SKM-1 treated with dmso at 0.1 percent for 144 hours (cell line): ENCODE data around the gene LILRA6.
"Not testable (repeated sequence)": the region's sequence is repeated elsewhere in the genome, so short reads cannot be mapped to it uniquely, and the experiment has no call there.

ENCODE experiments used
- DNase-seq: peaks from one replicate; lab custom pipeline; 2025; ENCODE audit not compliant: unreplicated experiment; lab: John Stamatoyannopoulos, UW

Gene LILRA6

DNA sequence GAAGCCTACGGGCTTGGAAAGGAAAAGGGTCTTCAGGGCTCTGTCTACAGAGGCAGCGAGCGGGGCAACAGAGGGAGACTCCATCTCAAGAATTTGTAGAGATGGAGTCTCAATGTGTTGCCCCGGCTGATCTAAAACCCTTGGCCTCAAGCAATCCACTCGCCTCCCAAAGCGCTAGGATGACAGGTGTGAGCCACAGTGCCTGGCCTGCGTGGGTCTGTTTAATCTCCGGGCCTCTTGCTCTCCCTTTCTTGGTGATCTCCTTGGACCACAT is 33.9 kb downstream of the LILRA6 start:
- no peak for DNase-seq

DNA sequence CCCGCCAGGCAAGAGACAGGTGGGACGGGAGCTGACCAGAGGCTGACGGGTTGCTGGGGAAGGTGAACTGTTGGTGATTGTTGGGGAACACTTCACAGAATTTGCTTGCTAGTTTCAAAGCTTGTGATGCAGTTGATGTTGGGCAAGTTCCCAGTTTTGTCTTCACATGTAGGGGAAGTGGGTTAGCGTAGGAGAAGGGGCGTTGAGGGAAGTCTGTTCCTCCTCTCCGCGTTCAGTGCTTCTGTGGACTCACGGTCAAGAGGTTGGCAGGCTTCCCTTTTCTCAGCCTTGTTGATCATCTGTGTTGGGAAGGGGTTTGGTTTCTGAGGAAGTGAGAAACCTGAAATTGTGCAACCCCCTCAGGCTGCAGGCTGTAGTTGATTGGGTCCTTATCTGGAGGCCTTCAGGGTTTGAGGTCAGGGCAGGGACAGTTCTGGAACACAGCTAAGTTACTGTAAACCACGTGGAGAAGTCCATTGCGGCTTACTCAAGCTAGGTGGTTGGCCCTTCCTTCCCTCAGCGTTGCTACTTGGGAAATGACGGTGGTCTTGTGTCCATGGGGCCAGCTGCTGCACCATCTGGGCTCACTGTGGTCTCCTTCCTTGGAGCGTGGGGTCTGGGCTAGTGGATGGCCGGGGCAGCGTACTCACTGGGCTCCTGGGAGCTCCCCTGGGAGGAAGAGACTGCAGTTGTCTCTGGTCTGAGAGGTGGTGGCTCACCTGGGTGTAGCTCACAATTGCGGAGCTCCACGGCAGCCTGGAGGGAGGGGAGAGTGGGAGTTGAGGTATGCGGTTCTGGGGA is 34.4 kb downstream of the LILRA6 start:
- peak; percentile 95 for DNase-seq

DNA sequence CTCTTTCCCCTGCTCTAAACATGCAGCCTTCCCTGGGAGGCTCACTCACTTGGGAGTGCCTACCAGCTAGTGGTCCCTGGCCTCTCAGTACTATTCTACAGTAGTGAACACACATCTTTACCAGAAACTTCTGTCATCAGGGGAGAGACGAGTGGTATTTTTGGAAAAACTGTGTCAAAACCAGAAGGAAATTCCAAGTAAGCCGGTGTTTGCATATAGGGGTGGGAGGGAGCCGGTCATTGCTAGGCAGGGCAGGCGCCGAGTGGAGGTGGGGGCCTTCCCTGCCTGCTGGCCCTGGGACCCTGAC is 35.0 kb downstream of the LILRA6 start:
- DNase-seq = no peak

DNA sequence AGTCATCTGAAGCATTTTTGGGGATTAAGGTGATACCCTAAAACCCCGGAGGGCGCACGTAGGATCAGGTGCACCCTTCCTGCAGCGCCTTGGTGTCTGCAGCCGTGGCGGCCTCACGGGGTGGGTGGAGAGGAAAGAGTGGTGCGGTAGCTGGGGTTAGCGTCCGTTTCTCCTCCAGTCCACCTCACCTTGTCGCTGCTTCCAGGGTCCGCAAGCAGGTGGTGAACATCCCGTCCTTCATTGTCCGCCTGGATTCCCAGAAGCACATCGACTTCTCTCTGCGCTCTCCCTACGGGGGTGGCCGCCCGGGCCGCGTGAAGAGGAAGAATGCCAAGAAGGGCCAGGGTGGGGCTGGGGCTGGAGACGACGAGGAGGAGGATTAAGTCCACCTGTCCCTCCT is 35.4 kb downstream of the LILRA6 start:
- DNase-seq = not testable (repeated sequence)

DNA sequence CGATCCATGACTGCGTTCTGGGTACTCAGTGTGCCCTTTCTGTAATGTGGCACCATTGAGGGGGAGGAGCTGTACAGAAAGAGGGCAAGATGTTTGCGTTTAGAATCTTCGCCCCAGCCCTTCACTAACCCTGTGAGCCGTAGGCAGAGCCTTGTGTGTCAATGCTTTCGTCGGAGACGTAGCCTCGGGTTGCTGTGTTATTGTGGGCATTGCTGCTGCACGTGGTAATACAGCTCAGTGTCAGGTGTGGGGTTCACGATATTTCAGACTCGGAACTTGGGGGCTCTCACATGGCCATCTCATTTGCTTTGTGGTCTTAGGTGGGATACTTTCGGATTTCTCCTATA is 35.8 kb downstream of the LILRA6 start:
- no peak for DNase-seq

DNA sequence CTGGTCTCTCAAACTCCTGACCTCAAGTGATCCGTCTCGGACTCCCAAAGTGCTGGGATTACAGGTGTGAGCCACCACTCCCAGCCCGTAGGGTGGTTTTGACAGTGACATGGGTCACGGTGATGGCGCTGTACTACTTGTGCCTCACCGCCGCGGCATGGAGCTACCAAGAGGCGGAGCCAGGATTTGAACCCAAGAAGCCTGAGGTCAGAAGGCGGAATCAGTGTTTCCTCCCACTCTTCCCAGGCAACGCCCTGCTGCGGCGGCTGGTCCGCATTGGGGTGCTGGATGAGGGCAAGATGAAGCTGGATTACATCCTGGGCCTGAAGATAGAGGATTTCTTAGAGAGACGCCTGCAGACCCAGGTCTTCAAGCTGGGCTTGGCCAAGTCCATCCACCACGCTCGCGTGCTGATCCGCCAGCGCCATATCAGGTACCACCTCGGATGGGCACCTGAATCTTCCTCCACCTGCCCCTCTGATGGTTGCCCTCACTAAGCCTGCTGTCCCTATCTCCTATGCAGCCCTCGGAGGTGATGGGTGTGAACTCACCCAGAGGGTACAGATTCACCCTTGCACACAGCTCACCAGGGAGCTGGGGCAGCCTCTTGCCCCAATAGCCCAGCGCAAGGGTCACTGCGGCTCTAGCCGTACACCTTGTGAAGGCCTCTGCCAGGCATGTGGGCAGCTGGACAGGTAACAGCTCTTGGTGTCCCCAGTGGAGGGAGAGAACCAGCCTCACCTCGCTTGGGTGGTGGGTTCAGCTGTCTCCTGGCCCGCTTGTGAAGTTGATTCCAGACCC is 36.4 kb downstream of the LILRA6 start:
- no peak for DNase-seq

DNA sequence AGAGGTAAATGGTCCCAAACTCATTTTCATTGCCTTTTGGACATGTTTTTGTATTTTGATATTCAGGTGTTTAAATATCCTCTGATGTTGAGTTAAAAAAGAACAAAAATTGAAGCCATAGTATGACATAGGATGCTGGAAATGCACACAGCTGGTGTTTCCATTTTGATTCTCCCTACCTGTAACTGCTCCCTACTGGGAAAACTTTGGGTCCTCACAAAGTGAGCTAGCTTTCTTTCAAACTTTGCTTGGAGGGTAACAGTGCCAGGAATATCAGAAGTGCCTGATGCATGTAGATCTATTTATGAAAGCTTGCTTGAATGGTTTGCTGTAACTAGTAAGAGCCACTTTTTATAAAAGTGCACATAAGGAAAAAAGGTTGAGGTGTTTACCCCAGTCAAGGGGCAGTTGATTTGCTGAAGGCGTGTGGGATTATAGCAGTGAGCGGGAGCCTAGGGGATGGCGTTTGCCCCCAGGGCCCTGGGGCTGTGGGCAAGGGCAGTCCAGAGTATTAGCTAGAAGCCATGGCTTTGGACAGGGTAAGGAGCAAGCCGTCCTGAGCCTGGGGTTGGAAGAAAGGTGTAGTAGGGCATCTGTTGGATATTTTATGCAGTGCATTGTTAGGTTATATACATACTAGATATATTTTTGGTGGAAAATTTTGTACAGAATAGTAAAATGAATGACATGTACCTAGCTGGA is 37.7 kb downstream of the LILRA6 start:
- no peak for DNase-seq

DNA sequence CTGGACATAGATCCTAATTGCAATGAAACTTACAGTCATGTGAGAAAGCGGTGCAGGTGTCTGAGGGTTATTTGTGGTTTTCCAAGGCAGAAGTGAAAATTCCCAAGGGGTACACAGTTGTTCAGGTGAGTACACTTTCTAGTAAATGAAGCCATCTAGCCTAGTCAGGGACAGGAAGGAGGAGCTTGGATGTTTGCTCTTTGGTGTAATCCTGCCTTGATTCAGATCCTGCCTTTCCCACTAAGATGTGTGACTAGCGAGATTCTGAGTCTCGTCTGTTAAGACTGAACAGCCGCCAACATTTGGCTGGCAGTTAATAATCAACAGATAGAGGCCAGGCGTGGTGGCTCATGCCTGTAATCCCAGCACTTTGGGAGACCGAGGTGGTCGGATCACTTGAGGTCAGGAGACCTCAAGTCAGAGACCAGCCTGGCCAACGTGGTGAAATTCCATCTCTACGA is 39.4 kb downstream of the LILRA6 start:
- DNase-seq = no peak

DNA sequence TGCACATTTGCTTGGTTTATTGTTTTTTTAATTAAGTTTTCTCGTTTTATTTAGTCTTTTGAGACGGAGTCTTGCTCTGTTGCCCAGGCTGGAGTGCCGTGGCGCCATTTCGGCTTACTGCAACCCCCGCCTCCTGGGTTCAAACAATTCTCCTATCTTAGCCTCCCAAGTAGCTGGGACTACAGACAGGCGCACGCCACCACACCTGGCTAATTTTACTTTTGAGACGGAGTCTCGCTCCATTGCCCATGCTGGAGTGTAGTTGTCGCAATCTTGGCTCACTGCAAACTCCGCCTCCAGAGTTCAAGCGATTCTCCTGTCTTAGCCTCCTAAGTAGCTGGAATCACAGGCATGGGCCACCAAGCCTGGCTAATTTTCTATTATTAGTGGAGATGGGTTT is 40.6 kb downstream of the LILRA6 start:
- no peak for DNase-seq

DNA sequence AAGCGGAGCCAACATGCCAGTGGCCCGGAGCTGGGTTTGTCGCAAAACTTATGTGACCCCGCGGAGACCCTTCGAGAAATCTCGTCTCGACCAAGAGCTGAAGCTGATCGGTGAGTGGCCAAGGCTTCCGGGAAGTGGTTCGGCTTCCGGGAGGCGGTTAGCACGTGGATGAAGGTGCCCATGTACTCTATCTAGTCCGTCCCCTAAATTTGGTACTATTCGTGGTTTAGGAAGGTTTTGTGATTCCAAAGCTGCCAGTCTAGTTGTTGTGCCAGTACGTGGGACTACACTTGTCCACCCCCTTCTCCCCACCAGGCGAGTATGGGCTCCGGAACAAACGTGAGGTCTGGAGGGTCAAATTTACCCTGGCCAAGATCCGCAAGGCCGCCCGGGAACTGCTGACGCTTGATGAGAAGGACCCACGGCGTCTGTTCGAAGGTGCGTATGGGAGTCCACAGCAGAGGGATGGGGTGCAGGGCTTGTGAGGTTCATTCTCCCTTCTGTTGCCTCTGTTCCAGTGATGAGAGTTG is 41.4 kb downstream of the LILRA6 start:
- DNase-seq = no peak

DNA sequence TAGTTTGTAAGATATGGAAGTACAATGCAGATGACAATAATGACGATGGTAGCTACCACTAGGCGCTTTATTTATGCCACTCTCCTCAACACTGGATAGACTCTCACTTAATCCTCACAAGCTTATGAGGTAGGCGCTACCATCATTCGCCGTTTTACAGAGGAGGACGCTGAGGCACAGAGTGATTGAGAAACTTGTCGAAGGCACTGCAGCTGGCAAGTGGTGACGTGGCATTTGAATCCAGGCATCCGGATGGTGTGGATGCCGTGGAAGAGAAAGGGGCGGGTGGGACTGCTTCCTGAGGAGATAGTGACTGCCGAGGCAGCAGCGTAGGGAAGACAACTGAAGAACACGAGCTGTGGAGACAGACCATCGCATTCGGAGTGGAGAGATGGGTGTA is 43.2 kb downstream of the LILRA6 start:
- no peak for DNase-seq

DNA sequence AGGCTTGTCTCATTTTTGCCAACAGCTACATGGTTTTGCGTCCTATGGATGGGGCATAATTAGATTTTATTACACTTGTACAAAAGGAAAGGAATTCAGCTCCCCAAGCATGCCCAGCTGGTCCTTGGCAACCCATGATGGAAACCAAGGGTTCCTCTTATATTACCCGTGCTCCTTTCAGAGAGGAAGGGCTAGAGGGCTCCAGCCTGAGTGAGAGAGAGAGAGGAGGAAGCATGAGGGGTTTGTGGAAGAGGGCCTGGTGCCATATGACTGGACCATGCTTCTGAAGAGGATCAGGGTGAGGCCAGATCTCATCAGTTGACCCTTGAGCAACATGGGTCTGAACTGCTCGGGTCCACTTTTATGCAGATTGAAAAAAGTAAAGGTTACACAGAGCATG is 45.5 kb downstream of the LILRA6 start:
- DNase-seq = no peak

DNA sequence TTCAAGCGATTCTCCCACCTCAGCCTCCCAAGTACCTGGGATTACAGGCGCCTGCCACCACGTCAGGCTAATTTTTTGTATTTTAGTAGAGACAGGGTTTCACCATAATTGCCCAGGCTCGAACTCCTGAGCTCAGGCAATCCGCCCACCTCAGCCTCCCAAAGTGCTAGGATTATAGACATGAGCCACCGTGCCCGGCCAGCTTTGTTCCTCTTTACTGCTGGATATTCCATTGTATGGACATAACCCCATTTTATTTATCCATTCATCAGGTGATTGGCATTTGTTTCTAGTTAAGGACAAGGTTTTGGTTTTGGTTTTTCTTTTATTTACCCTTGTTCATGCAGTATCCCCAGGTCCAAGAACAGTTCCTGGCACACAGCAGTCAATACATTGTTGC is 46.1 kb downstream of the LILRA6 start:
- no peak for DNase-seq

DNA sequence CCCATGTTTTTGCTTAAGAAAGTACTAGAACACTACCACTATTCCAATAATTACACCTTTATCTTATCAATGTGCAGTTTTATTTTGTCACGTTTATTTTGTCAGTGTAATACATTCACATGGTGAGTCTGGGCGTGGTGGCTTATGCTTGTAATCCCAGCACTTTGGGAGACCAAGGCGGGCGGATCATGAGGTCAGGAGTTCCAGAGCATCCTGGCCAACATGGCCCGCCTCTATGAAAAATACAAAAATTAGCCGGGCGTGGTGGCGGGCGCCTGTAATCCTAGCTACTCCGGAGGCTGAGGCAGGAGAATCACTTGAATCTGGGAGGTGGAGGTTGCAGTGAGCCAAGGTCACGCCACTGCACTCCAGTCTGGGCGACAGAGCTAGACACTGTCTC is 48.1 kb downstream of the LILRA6 start:
- not testable (repeated sequence) for DNase-seq

DNA sequence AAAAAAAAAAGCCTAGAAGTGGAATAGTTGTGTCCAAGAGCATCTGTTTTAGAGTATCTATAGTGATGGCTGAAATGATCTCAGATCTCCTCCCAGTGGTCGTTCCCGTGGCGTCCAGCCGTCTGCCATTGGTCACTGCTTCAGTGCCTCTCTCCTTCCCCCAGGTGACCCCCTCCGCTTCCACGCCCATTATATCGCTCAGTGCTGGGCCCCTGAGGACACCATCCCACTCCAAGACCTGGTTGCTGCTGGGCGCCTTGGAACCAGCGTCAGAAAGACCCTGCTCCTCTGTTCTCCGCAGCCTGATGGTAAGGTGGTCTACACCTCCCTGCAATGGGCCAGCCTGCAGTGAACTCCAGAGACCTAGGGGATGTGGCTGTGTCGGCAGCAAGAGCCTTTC is 49.6 kb downstream of the LILRA6 start:
- DNase-seq = no peak

DNA sequence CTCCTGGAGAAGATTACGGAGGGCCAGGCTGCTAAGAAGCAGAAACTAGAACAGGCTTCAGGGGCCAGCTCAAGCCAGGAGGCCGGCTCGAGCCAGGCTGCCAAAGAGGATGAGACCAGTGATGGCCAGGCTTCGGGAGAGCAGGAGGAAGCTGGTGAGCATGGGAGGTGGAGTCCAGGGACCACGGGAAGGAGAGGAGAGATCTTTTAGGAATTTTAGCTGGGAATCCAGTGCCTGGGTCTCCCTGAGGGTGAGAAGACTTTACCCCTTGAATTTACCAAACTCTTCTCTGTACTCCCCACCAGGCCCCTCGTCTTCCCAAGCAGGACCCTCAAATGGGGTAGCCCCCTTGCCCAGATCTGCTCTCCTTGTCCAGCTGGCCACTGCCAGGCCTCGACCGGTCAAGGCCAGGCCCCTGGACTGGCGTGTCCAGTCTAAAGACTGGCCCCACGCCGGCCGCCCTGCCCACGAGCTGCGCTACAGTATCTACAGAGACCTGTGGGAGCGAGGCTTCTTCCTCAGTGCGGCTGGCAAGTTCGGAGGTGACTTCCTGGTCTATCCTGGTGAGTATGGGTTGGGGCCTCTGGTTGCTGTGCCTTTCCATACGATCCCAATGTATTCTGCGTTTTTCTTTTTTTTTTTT is 50.7 kb downstream of the LILRA6 start:
- DNase-seq = no peak

DNA sequence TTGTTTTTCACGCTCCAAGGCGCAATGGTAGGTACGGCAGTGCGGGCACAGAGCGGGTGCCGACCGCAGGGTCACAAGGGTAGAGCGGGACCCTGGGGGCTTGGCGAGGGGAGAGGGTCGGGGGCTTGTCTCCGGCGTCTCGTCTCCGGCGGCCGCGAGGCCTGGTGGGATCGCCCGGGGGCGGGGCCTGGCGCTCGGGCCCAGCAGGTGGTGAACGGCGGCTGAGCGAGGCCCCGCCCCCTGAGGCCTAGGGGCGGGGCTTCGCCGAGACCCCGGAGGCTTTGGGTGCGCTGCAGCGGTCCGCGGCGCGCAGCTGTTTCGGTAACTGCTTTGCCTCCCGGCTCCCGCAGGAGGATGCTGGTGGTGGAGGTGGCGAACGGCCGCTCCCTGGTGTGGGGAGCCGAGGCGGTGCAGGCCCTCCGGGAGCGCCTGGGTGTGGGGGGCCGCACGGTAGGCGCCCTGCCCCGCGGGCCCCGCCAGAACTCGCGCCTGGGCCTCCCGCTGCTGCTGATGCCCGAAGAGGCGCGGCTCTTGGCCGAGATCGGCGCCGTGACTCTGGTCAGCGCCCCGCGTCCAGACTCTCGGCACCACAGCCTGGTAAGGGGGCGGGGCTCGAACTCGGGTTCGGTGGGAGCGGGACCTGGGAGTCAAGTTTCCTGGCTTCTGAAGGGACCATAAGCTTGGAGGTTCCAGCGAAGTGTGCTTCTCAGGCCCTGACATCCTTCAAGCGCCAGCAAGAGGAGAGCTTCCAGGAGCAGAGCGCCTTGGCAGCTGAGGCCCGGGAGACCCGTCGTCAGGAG is 51.4 kb downstream of the LILRA6 start, which contains the start of gene TSEN34:
Gene TSEN34, plus strand, starts transcription at position 298 of the 800 bp plus-strand sequence. Its CDS starts 57 bp downstream, at position 355.
- peak; percentile 49 for DNase-seq

DNA sequence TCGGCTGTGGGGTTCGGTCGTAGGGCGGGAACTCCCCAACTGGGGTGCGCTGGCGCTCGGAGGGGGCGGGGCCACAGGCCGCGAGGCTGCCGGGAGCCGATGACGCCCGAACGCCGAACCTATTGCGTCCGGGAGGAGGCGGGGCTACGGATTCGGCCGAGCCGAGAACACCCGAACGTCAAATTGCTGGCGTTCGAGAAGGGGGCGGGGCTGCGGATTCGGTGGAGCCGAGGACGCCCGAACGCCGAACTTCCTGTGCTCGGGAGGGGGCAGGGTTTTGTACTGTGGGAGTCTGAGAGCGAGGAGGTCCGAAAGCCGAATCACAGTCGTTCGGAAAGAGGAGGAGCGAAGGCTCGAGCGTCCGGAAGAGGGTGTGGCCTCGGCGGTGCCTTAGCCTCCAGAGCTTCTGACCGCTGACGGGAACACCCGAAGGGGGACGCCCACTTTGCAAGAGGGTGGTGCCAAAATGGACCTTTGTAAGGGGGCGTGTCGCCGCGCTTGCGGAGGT is 52.0 kb downstream of the LILRA6 start:
- peak; percentile 93 for DNase-seq

DNA sequence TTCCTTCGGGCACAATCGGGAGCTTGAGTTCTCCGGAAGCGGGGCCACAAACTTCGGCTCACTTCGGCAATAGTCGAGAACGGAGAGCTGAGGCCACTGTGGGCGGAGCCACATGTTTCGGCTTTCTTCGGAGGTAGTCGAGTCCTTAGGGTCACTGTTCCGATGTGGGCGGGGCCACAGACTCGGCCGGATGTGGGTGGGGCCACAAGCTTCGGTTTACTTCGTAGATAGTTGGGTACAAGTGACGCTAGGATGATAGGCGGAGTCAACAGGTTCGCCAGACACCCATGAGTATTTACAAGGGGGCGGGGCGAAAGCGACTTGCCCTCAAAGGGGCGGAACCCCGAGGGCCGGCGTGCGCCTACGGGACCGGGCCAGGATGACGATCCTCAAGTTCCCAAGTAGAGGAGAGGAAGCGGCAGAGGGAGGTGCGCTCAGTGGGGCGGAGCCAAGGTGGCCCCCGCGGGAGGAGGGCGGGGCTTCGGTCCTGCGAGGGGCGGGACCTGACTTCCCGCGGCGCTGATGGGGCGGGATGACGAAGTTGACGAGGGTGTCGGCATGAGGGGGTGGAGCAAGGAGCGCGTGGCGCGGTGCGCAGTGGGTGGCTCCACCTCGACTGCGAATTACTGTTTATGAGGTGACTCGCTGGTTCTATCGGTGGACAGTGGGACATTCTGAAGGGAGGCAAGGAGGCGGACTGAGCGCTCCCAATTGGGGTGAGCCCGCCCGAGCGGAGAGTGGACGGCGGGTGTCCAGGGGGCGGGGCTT is 52.7 kb downstream of the LILRA6 start:
- peak; percentile 99 for DNase-seq
